Effector CD4-positive, alpha-beta T cell (primary cell): Measurements from ENCODE around the gene SLC25A25.
A peak's percentile ranks its signal among the peaks of the same experiment; 100 is the strongest.

Source experiments
- DNase-seq: peaks from one replicate; pipeline ENCODE4 v3.0.0-alpha.2; 2020

SLC25A25 gene

GRCh38 chr9:128073253-128073886 lies 5.3 kb downstream of the SLC25A25 start:
- DNase-seq: no peak

GRCh38 chr9:128077847-128078503 lies 9.9 kb downstream of the SLC25A25 start:
- DNase-seq: no peak

GRCh38 chr9:128078504-128079434 lies 10.7 kb downstream of the SLC25A25 start:
- DNase-seq: no peak

GRCh38 chr9:128080206-128080605 lies 12.2 kb downstream of the SLC25A25 start:
- DNase-seq: no peak

GRCh38 chr9:128081056-128081455 lies 13.0 kb downstream of the SLC25A25 start:
- DNase-seq: no peak

- no peak for DNase-seq
Measured at GRCh38 chr9:128082151-128082550, 14.1 kb downstream of the SLC25A25 start.

- no peak for DNase-seq
Measured at GRCh38 chr9:128084746-128085145, 16.7 kb downstream of the SLC25A25 start.

- no peak for DNase-seq
Measured at GRCh38 chr9:128085943-128086342, 17.9 kb downstream of the SLC25A25 start.

GRCh38 chr9:128087262-128087661 lies 19.2 kb downstream of the SLC25A25 start:
- DNase-seq: no peak

GRCh38 chr9:128088253-128088945 lies 20.4 kb downstream of the SLC25A25 start:
- no peak for DNase-seq

- DNase-seq: no peak
Measured at GRCh38 chr9:128089299-128089698, 21.3 kb downstream of the SLC25A25 start.

- no peak for DNase-seq
Measured at GRCh38 chr9:128091144-128091543, 23.1 kb downstream of the SLC25A25 start.

- DNase-seq: no peak
Measured at GRCh38 chr9:128091571-128091970, 23.5 kb downstream of the SLC25A25 start.

GRCh38 chr9:128092199-128092977 lies 24.4 kb downstream of the SLC25A25 start:
- DNase-seq: no peak

GRCh38 chr9:128093011-128093410 lies 25.0 kb downstream of the SLC25A25 start:
- no peak for DNase-seq

GRCh38 chr9:128094166-128094949 lies 26.3 kb downstream of the SLC25A25 start:
- DNase-seq: peak; percentile 60

GRCh38 chr9:128094950-128095544 lies 27.0 kb downstream of the SLC25A25 start:
- DNase-seq: no peak

GRCh38 chr9:128096616-128097536 lies 28.8 kb downstream of the SLC25A25 start:
- DNase-seq: no peak

- no peak for DNase-seq
Measured at GRCh38 chr9:128097543-128098296, 29.7 kb downstream of the SLC25A25 start.
